Esophagus muscularis mucosa (tissue), 3 donors: ENCODE measurements around the gene B4GALT7.

ENCODE experiments used
- CTCF ChIP-seq, 3 experiments: fragments of 200-600 bp in 2 of 3; fragments of 450-650 bp in 1 of 3; sonication (generic) in 2 of 3; IDR thresholded peaks; one replicate each; pipeline ENCODE4 v1.5.1; 2017 to 2019; ENCODE audit warnings: antibody characterized with exemption in 3 of 3, mild to moderate bottlenecking in 2 of 3, moderate library complexity in 1 of 3
- POLR2A ChIP-seq: fragments of 450-650 bp; IDR thresholded peaks from one replicate; pipeline ENCODE4 v1.6.1; 2017; ENCODE audit warnings: antibody characterized with exemption, moderate library complexity, mild to moderate bottlenecking, low read depth

- TF ChIP-seq CTCF (IDR thresholded peaks at IDR 0.05) (no peak), POLR2A (no peak)
Measured at GRCh38 chr5:177602458-177602830, 2.5 kb downstream of the B4GALT7 start.
